GM12878 (cell line): ENCODE results near the gene SNAPC4. TPM values are rescaled to one million over a fixed set of nuclear protein-coding genes. Genes with fewer than 3 reads are reported as not detected.
A peak's percentile ranks its signal among the peaks of the same experiment; 100 is the strongest.

Source experiments
- ATF3 ChIP-seq: IDR thresholded peaks from 2 replicates; pipeline ENCODE4 v1.6.1; 2011; ENCODE audit warnings: low read depth, mild to moderate bottlenecking, low read length, moderate library complexity, borderline replicate concordance; ENCODE audit errors: extremely low read depth
- BCLAF1 ChIP-seq: fragments of 450-650 bp; IDR thresholded peaks from 2 replicates; pipeline ENCODE4 v1.6.1; 2017; ENCODE audit warnings: antibody characterized with exemption, mild to moderate bottlenecking, moderate library complexity
- CBX3 ChIP-seq: fragments of 200-600 bp; sonication (generic); IDR thresholded peaks from 2 replicates; pipeline ENCODE4 v1.6.1; 2016; ENCODE audit warnings: low read depth, borderline replicate concordance
- FOXM1 ChIP-seq: IDR thresholded peaks from 2 replicates; pipeline ENCODE4 v1.6.1; 2012; ENCODE audit warnings: low read depth, mild to moderate bottlenecking, inconsistent platforms, low read length, moderate library complexity
- HCFC1 ChIP-seq: fragments of 150-350 bp; IDR thresholded peaks from 2 replicates; pipeline ENCODE4 v1.6.1; 2014; ENCODE audit warnings: low read length
- HDGF ChIP-seq: fragments of 450-650 bp; IDR thresholded peaks from 2 replicates; pipeline ENCODE4 v1.6.1; 2016; ENCODE audit warnings: antibody characterized with exemption
- HSF1 ChIP-seq: fragments of 150-350 bp; IDR thresholded peaks from 2 replicates; pipeline ENCODE4 v1.6.1; 2014; ENCODE audit warnings: mild to moderate bottlenecking, low read depth, low read length
- IKZF1 ChIP-seq: fragments of 450-650 bp; conservative IDR thresholded peaks from 2 replicates; pipeline ENCODE4 v1.6.1; 2017; ENCODE audit warnings: antibody characterized with exemption, mild to moderate bottlenecking
- JUND ChIP-seq: IDR thresholded peaks from 2 replicates; pipeline ENCODE4 v1.6.1; 2012; ENCODE audit warnings: low read depth, mild to moderate bottlenecking, low read length, improper control_type of control experiment, moderate library complexity
- KAT2A ChIP-seq: conservative IDR thresholded peaks from 2 replicates; pipeline ENCODE4 v1.6.1; 2011; ENCODE audit warnings: low read depth, low read length; ENCODE audit not compliant: control insufficient read depth
- MAX ChIP-seq: IDR thresholded peaks from 2 replicates; pipeline ENCODE4 v1.6.1; 2012; ENCODE audit warnings: low read depth, low read length, improper control_type of control experiment
- NFYB ChIP-seq: IDR thresholded peaks from 2 replicates; pipeline ENCODE4 v1.6.1; 2011; ENCODE audit warnings: low read depth, mild to moderate bottlenecking, low read length, improper control_type of control experiment, moderate library complexity; ENCODE audit not compliant: insufficient read depth
- RELA ChIP-seq: fragments of 450-650 bp; IDR thresholded peaks from 2 replicates; pipeline ENCODE4 v1.8.0; 2014; ENCODE audit warnings: borderline replicate concordance; ENCODE audit not compliant: partially characterized antibody
- SMAD5 ChIP-seq: IDR thresholded peaks from 2 replicates; pipeline ENCODE4 v1.6.1; 2016; ENCODE audit warnings: antibody characterized with exemption, low read depth
- SMARCA5 ChIP-seq: fragments of 450-650 bp; IDR thresholded peaks from 2 replicates; pipeline ENCODE4 v1.6.1; 2017; ENCODE audit warnings: mild to moderate bottlenecking
- SUZ12 ChIP-seq: fragments of 200-600 bp; sonication (generic); IDR thresholded peaks from one replicate; pipeline ENCODE4 v1.6.1; 2018; ENCODE audit warnings: antibody characterized with exemption, mild to moderate bottlenecking; ENCODE audit not compliant: unreplicated experiment
- ZNF207 ChIP-seq: fragments of 450-650 bp; IDR thresholded peaks from 2 replicates; pipeline ENCODE4 v1.6.1; 2014; ENCODE audit warnings: antibody characterized with exemption, mild to moderate bottlenecking, borderline replicate concordance
- ZNF687 ChIP-seq: fragments of 450-650 bp; IDR thresholded peaks from 2 replicates; pipeline ENCODE4 v1.6.1; 2017; ENCODE audit warnings: mild to moderate bottlenecking, moderate library complexity
- polyA plus RNA-seq, 11 experiments: library from polyadenylated mRNA; depleted of rRNA in 4 of 11; unstranded in 6 of 11; stranded (reverse) in 5 of 11; fragments of >200 nt; fragmentation: Nextera tagmentation in 4 of 11; fragmentation: Illumina TruSeq in 1 of 11; extraction: Ambion mirVana in 4 of 11; extraction: Trizol in 1 of 11; gene quantifications; 1 replicate in 1 of 11; 2 replicates in 10 of 11; pipeline versions ENCODE4 v1.2.1 to v1.2.3, GENCODE V29; 2011 to 2016; ENCODE audit warnings: inconsistent platforms in 2 of 11, missing spikeins in 2 of 11, low read depth in 1 of 11
- total RNA-seq, 4 experiments: library from RNA; depleted of rRNA in 3 of 4; stranded (reverse); fragments of >200 nt in 3 of 4; fragmentation: Illumina TruSeq in 1 of 4; extraction: Trizol in 1 of 4; gene quantifications; 2 replicates each; pipeline versions ENCODE4 v1.2.1 to v1.2.3, GENCODE V29; 2013 to 2021

The SNAPC4 gene
- total and polyA plus RNA-seq, 10 of the 15 experiments (the other 5 are each of a cell fraction or from before 2014, with no cell fraction given) = 0.42 to 19.8 (median 7.0) TPM

- TF ChIP-seq MAX = peak; percentile 73
- TF ChIP-seq SMAD5 = peak; percentile 79; the same call in 1 of the 2 replicates
- peak; percentile 54 for TF ChIP-seq IKZF1
- TF ChIP-seq NFYB = no peak
- TF ChIP-seq HSF1 = no peak
- no peak for TF ChIP-seq CBX3
- peak; percentile 64 for TF ChIP-seq RELA
- TF ChIP-seq SMARCA5 = no peak
- no peak for TF ChIP-seq ZNF687
- TF ChIP-seq SUZ12 = no peak
- TF ChIP-seq BCLAF1 = no peak
- 0 out of 2 replicates have a peak, but pooled peaks have one; percentile 50 for TF ChIP-seq HDGF
- no peak for TF ChIP-seq ATF3
- no peak for TF ChIP-seq KAT2A
- TF ChIP-seq HCFC1 = peak; percentile 76
- TF ChIP-seq FOXM1 = no peak
- no peak for TF ChIP-seq ZNF207
- TF ChIP-seq JUND = no peak
Measured at GRCh38 chr9:136410500-136411287, 10.7 kb upstream of the SNAPC4 start, which contains the start of the genes ENTR1 and PMPCA (continued).
